HAP-1 (cell line): ENCODE measurements around the gene PPP2R3C.
A peak's percentile ranks its signal among the peaks of the same experiment; 100 is the strongest.
"Not testable (repeated sequence)": the region's sequence is repeated elsewhere in the genome, so short reads cannot be mapped to it uniquely, and the experiment has no call there.

ENCODE experiments used
- DNase-seq, 2 experiments: peaks; one replicate each; pipeline ENCODE4 v3.0.0-alpha.2; 2016 to 2020; ENCODE audit warnings: low spot score in 2 of 2
- H3K27me3 ChIP-seq: fragments of 250-450 bp; sonication (Bioruptor Pico); 2 replicates; pipeline ENCODE4 v1.5.1; 2020; ENCODE audit warnings: low read depth, mild to moderate bottlenecking, moderate library complexity
- H3K36me3 ChIP-seq: fragments of 250-450 bp; sonication (Bioruptor Pico); replicated peaks from 2 replicates; pipeline ENCODE4 v1.5.1; 2020; ENCODE audit warnings: mild to moderate bottlenecking
- H3K4me1 ChIP-seq: fragments of 250-450 bp; sonication (Bioruptor Pico); 2 replicates; pipeline ENCODE4 v1.5.1; 2020; ENCODE audit warnings: mild to moderate bottlenecking
- H3K4me3 ChIP-seq: fragments of 250-450 bp; sonication (Bioruptor Pico); 2 replicates; pipeline ENCODE4 v1.5.1; 2020; ENCODE audit warnings: mild to moderate bottlenecking, moderate library complexity
- H3K9me3 ChIP-seq: fragments of 250-450 bp; sonication (Bioruptor Pico); 2 replicates; pipeline ENCODE4 v1.5.1; 2020; ENCODE audit warnings: mild to moderate bottlenecking, moderate library complexity
- in situ Hi-C: fragments of 300-500 bp; cut with MboI; formaldehyde crosslinking; loops from 3 replicates; pipeline ENCODE4 v1.14.3; 2020; ENCODE audit warnings: low sequenced_read_pairs, inconsistent platforms, mixed read lengths

Gene PPP2R3C

GRCh38 chr14:35121887-35122695 lies at the start of gene PPP2R3C, which contains the start of gene PRORP:
TSS of gene PPP2R3C (minus strand) at chr14:35121990. CDS start at chr14:35121959, 31 bp downstream.
TSS of gene PRORP (plus strand) at chr14:35122552. CDS start at chr14:35123246, 694 bp downstream.
- no peaks in the 10 kb centered on the region for H3K9me3 ChIP-seq
- H3K27me3 ChIP-seq, result no peaks in the 10 kb centered on the region
- DNase-seq, result peak; percentile 90 to 95
- H3K4me1 ChIP-seq, result peaks cover 10% of the 10 kb centered on the region; the same call in 1 of the 2 replicates
- in situ Hi-C loops, result loop anchor here (10.0 kb wide), 1 partner anchor 247 kb away; the partner anchor contains the start of gene BAZ1A
- H3K36me3 ChIP-seq, result no peaks in the 10 kb centered on the region
- peak within 1 kb of the TSS; percentile 59 for H3K4me3 ChIP-seq

GRCh38 chr14:35167496-35167895 lies 45.7 kb upstream of the PPP2R3C start:
- in situ Hi-C loops, result no loop called here

GRCh38 chr14:35164849-35165248 lies 43.1 kb upstream of the PPP2R3C start:
- H3K36me3 ChIP-seq, result no peaks in the 10 kb centered on the region
- H3K4me3 ChIP-seq, result no peak overlapping the region
- DNase-seq, result no peak
- H3K4me1 ChIP-seq, result no peaks in the 10 kb centered on the region
- no peaks in the 10 kb centered on the region; the same call in 1 of the 2 replicates for H3K9me3 ChIP-seq
- no peaks in the 10 kb centered on the region for H3K27me3 ChIP-seq
- in situ Hi-C loops, result no loop called here

More at GRCh38 chr14:35167496-35167895, 45.7 kb upstream of the PPP2R3C start:
- H3K27me3 ChIP-seq, result no peaks in the 10 kb centered on the region
- H3K4me1 ChIP-seq, result no peaks in the 10 kb centered on the region
- H3K9me3 ChIP-seq, result no peaks in the 10 kb centered on the region; the same call in 1 of the 2 replicates
- no peak for DNase-seq
- no peaks in the 10 kb centered on the region for H3K36me3 ChIP-seq
- H3K4me3 ChIP-seq, result no peak overlapping the region

DNA sequence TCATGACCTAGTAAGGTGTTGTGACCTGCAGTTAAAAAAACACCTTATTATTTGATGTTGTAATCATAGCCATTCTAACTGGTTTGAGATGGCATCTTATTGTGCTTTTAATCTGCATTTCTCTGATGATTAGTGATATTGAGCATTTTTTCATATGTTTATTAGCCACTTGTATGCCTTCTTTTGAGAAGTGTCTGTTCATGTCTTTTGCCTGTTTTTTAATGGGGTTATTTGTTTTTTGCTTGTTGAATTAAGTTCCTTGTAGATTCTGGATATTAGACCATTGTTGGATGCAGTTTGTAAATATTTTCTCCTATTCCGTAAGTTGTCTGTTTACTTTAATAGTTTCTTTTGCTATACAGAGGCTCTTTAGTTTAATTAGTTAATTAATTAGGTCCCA lies 41.6 kb upstream of the PPP2R3C start:
- in situ Hi-C loops, result no loop called here
- DNase-seq, result no peak
- no peaks in the 10 kb centered on the region; the same call in 1 of the 2 replicates for H3K9me3 ChIP-seq
- H3K27me3 ChIP-seq, result no peaks in the 10 kb centered on the region
- H3K36me3 ChIP-seq, result no peaks in the 10 kb centered on the region
- no peak overlapping the region for H3K4me3 ChIP-seq
- H3K4me1 ChIP-seq, result no peaks in the 10 kb centered on the region

DNA sequence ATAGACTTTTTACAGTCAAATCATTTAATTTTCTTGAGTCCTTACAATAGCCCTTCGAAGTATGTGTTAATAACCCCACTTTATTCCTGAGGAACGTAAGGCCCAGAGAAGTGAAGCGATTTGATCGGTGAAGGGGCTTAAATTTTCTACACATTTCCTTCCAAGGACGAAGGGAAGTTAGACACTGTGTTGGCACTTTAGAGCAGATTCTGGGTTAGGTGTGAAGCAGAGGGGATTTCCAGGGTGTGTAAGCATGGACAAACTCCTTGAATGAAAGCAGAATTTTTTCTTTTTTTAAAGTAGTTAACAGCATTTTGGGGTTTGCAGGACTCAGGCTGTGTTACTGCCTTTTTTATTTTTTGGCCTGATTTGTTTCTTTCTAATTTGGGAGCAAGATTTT lies 39.4 kb upstream of the PPP2R3C start:
- H3K27me3 ChIP-seq, result no peaks in the 10 kb centered on the region
- no peaks in the 10 kb centered on the region for H3K36me3 ChIP-seq
- in situ Hi-C loops, result no loop called here

GRCh38 chr14:35159742-35160409 lies 38.1 kb upstream of the PPP2R3C start:
- no peaks in the 10 kb centered on the region for H3K9me3 ChIP-seq
- in situ Hi-C loops, result no loop called here
- H3K36me3 ChIP-seq, result no peaks in the 10 kb centered on the region
- H3K4me3 ChIP-seq, result no peak overlapping the region
- peaks cover 13% of the 10 kb centered on the region for H3K4me1 ChIP-seq
- no peaks in the 10 kb centered on the region for H3K27me3 ChIP-seq
- no peak for DNase-seq

More for the DNA sequence above, 39.4 kb upstream of the PPP2R3C start:
- Histone ChIP-seq H3K4me3 (no peak overlapping the region), H3K4me1 (peaks cover 4% of the 10 kb centered on the region), H3K9me3 (no peaks in the 10 kb centered on the region)
- DNase-seq, result no peak

DNA sequence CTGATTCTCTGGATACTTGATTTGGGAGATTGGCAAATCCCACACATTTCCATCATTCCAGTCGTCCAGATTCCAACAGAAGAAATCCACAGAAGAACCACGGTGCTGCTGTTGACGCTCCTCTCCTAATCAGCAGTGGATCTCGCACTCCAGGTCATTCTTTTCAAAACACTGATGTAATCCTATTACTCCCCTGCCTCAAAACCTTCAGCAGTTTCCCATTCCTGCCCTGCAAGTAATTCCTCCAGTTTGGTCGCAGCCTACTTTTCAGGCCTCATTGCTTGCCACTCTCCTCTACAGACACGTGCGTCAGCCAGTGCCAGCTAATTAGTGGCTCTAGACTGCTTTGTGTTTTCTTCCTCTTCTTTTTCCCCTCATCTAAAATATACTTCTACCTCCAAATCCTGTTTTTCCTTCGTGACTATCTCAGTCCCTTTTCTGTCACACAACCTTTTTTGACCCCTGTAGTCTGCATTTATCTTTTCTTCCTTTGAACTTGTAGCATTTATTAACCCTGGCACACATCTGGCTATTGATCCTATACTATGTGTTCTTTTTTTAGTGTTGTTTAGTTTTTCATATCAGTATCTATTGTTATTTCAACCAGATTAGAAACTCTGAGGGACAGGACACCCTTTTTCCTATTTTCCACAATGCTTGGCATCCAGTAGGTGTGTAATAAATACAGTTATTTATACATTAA lies 37.3 kb upstream of the PPP2R3C start:
- no peak for DNase-seq
- in situ Hi-C loops, result no loop called here
- H3K9me3 ChIP-seq, result no peaks in the 10 kb centered on the region
- H3K4me3 ChIP-seq, result no peak overlapping the region
- H3K27me3 ChIP-seq, result no peaks in the 10 kb centered on the region
- H3K36me3 ChIP-seq, result no peaks in the 10 kb centered on the region
- peaks cover 13% of the 10 kb centered on the region for H3K4me1 ChIP-seq

- no peak for DNase-seq
- Histone ChIP-seq H3K4me3 (no peak overlapping the region), H3K36me3 (no peaks in the 10 kb centered on the region), H3K9me3 (no peaks in the 10 kb centered on the region), H3K27me3 (no peaks in the 10 kb centered on the region), H3K4me1 (peaks cover 13% of the 10 kb centered on the region)
- in situ Hi-C loops, result no loop called here
These were observed 36.7 kb upstream of the PPP2R3C start for GRCh38 chr14:35158491-35158890.

DNA sequence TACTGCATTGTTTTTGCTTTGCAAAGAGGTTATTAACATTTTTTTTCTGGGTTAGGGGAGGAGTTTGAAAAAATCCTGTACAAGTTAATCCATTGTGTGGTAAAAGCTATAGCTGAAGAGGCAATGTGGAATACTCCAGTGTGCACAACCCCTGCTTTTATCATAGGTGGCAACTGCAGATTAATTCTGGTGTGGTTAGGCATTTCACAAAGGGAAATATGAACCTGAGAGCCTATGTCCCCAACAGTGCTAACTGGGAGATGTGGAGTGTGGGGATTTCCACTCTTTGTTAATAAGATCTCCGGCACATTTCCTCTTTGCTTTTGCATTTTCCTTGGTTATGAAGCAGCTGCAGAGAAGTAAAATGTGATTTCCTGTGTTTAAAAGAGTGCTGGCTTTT lies 34.2 kb upstream of the PPP2R3C start:
- in situ Hi-C loops, result no loop called here
- peaks cover 13% of the 10 kb centered on the region for H3K4me1 ChIP-seq
- H3K4me3 ChIP-seq, result no peak overlapping the region
- H3K27me3 ChIP-seq, result no peaks in the 10 kb centered on the region
- 0 out of 2 replicates have a peak, but pooled peaks cover 3% of the 10 kb centered on the region for H3K36me3 ChIP-seq
- no peaks in the 10 kb centered on the region; the same call in 1 of the 2 replicates for H3K9me3 ChIP-seq
- DNase-seq, result peak; percentile 22 to 58

GRCh38 chr14:35154016-35154415 lies 32.2 kb upstream of the PPP2R3C start:
- peaks cover 6% of the 10 kb centered on the region; the same call in 1 of the 2 replicates for H3K36me3 ChIP-seq
- in situ Hi-C loops, result no loop called here
- H3K27me3 ChIP-seq, result no peaks in the 10 kb centered on the region
- no peak overlapping the region for H3K4me3 ChIP-seq
- no peak for DNase-seq
- H3K9me3 ChIP-seq, result no peaks in the 10 kb centered on the region; the same call in 1 of the 2 replicates
- peaks cover 13% of the 10 kb centered on the region for H3K4me1 ChIP-seq

DNA sequence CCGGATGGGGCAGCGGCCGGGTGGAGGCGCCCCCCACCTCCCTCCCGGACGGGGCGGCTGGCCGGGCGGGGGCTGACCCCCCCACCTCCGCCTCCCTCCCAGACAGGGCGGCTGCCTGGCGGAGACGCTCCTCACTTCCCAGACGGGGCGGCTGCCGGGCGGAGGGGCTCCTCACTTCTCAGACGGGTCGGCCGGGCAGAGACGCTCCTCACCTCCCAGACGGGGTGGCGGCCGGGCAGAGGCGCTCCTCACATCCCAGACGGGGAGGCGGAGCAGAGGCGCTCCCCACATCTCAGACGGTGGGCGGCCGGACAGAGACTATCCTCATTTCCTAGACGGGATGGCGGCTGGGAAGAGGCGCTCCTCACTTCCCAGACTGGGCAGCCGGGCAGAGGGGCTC lies 30.7 kb upstream of the PPP2R3C start:
- H3K4me3 ChIP-seq, DNase-seq, H3K27me3 ChIP-seq, H3K36me3 ChIP-seq, in situ Hi-C loops, H3K9me3 ChIP-seq: not testable (repeated sequence)
- peaks cover 13% of the 10 kb centered on the region for H3K4me1 ChIP-seq

GRCh38 chr14:35149239-35149638 lies 27.4 kb upstream of the PPP2R3C start:
- H3K4me1 ChIP-seq, result no peaks in the 10 kb centered on the region
- no peak for DNase-seq
- H3K27me3 ChIP-seq, result no peaks in the 10 kb centered on the region
- no peak overlapping the region for H3K4me3 ChIP-seq
- in situ Hi-C loops, result loop anchor here (10.0 kb wide), 1 partner anchor 536 kb away; no protein-coding TSS in a partner anchor
- peaks cover 6% of the 10 kb centered on the region; the same call in 1 of the 2 replicates for H3K36me3 ChIP-seq
- H3K9me3 ChIP-seq, result no peaks in the 10 kb centered on the region; the same call in 1 of the 2 replicates

GRCh38 chr14:35147711-35148110 lies 25.9 kb upstream of the PPP2R3C start:
- no peaks in the 10 kb centered on the region for H3K27me3 ChIP-seq
- H3K9me3 ChIP-seq, result no peaks in the 10 kb centered on the region; the same call in 1 of the 2 replicates
- no peaks in the 10 kb centered on the region for H3K4me1 ChIP-seq
- in situ Hi-C loops, result loop anchor here (10.0 kb wide), 1 partner anchor 537 kb away; no protein-coding TSS in a partner anchor
- H3K4me3 ChIP-seq, result no peak overlapping the region
- no peak for DNase-seq
- H3K36me3 ChIP-seq, result peaks cover 6% of the 10 kb centered on the region; the same call in 1 of the 2 replicates
